ENCODE data around the gene DAG1. TPM values are rescaled to one million over a fixed set of nuclear protein-coding genes. Genes with fewer than 3 reads are reported as not detected.

The DAG1 gene
- total RNA-seq, 1 donor from 2014 or later: 43.6 TPM

DNA sequence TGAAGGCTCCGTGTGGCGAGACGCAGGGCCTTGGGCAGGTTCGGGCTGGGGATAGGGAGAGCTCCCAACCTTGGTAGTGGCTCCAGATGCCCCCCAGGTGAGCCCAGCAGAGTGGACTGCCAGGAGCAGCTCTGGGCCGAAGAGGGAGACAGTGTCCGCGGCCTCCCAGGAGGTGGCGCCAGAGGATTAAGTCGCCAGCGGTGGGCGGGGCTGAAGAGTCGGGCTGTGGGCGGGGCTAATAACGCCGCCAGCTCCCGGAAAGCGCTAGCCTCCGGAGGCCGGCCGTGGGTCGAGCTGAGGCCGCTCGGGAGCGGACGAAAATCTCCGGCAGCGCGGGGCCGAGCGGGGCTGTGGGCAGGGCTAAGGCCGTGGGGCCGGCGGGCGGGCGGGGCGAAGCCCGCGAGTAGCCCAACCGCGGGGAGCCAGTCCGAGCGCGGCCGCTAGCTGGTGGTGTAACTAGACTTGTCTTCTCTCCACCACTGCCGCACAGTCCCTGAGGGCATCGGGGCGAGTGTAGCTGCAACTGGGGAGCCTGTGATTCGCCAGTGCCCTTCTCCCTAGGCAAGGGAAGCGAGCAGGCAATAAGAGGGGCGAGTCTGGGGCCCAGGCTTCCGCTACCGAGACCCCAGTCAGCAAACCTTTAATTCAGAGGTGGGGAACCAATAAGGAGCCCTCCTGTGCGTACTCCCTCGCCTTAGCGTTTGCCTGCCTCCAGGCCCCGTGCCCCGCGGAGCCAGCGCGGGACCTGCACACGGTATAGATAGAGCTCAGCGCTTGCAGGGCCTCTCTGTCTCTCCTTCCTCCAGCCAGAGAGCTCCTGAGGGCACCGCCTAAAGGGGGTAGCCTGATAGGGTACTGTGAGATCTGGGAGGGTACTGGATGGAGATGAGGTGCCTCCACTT, 69.8 kb downstream of the DAG1 start:
- peak; percentile 37 for DNase-seq (ENCODE audit: low read depth)
- H3K4me3 ChIP-seq (ENCODE audit: low read depth, low read length): peak overlapping the region; percentile 57
- TF ChIP-seq, protein P1, sequence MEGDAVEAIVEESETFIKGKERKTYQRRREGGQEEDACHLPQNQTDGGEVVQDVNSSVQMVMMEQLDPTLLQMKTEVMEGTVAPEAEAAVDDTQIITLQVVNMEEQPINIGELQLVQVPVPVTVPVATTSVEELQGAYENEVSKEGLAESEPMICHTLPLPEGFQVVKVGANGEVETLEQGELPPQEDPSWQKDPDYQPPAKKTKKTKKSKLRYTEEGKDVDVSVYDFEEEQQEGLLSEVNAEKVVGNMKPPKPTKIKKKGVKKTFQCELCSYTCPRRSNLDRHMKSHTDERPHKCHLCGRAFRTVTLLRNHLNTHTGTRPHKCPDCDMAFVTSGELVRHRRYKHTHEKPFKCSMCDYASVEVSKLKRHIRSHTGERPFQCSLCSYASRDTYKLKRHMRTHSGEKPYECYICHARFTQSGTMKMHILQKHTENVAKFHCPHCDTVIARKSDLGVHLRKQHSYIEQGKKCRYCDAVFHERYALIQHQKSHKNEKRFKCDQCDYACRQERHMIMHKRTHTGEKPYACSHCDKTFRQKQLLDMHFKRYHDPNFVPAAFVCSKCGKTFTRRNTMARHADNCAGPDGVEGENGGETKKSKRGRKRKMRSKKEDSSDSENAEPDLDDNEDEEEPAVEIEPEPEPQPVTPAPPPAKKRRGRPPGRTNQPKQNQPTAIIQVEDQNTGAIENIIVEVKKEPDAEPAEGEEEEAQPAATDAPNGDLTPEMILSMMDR (conservative IDR thresholded peaks at IDR 0.05; ENCODE audit: low read depth, low read length): peak; percentile 77

DNA sequence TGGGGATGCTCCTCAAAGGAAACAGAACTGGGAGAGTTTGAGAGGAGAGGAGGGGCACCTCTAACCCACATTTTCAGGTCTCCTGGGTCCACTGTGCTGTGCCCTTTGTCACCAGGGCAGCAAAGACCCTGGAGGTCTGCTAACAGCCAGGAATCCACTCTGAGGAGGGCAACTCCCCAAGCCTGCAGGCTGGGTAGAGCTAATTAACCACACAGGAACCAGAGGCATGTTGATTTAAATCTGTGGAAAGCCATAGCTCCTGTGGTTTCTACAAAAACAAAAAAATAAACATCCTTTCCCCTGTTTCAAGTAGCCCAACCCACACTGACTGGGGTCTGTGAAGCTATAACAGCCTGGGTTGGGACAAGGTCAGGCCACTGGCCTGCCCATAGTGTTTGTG, 82.0 kb downstream of the DAG1 start:
- no peak overlapping the region for H3K4me3 ChIP-seq (ENCODE audit: low read depth, low read length)
- TF ChIP-seq, protein P1 (conservative IDR thresholded peaks at IDR 0.05; ENCODE audit: low read depth, low read length): no peak
- no peak for DNase-seq (ENCODE audit: low read depth)

DNA sequence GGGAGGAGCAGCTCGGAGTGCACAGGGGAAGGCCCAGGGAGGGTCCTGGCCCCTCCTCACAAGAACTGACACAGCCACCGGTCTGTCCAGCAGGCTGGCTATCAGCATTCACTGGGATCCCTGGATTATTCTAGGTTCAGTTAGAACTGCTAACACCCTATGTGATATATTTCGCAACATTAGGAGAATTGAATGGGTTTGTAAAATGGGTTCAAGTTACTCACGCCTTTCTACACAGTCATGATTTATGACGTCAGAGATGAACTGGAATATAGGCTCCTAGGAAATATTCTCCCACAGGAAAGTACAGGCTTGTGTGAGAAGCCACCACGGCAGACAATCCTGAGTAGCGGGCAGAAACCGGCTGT, 83.2 kb downstream of the DAG1 start:
- peak overlapping the region; percentile 60 for H3K4me3 ChIP-seq (ENCODE audit: low read depth, low read length)
- TF ChIP-seq, protein P1 (conservative IDR thresholded peaks at IDR 0.05; ENCODE audit: low read depth, low read length): no peak
- no peak for DNase-seq (ENCODE audit: low read depth)

DNA sequence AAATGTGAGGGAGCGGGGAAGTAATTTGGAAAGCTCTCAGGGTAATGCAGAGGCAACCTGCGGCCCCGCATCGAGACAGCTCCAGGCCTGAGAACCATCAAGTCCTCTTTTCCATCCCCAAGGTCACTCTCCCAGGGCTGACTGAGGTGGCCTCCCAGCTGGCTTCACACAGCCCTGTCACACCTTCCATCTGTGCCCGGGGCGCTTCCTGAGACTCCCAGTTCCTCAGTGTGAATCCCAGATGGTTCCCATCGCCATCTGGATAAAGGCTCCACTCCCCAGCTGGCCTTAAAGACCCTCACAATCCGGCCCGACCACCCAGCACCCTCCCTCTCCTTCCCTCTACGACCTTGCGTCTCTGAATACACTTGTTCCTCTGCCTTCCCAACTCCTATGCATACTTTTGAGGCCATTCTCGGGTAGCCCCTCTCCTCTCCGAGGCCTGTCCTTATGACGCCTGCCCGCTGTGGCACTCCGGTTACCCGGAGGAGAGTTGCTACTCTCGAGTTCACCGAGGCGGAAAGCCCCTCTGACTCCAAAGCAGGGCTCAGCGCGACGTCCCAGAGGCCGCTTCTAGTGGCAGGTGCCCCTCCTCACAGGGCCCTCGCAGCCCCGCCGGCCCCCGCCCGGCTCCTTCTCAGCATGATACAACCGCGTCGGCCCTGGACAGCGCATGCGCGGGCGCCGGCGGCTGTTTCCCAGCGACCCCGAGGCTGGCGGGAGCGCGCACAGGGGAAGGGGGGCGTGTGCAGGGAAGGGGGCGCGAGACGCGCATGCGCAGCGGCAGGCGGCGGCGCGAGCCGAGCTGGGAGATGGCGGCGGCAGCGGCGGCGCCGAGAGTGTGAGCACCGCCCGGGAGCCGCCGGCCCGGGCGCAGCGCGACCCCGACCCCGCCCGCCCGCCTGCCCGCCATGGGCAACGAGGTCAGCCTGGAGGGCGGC, 83.9 kb downstream of the DAG1 start, which contains the start of gene BSN:
Gene BSN (plus strand): TSS at position 786 of the 941 bp plus-strand sequence. CDS start 126 bp downstream, at position 912.
- no peak for DNase-seq (ENCODE audit: low read depth)
- TF ChIP-seq, protein P1 (conservative IDR thresholded peaks at IDR 0.05; ENCODE audit: low read depth, low read length): no peak
- H3K4me3 ChIP-seq (ENCODE audit: low read depth, low read length): peak within 1 kb of the TSS; percentile 60

DNA sequence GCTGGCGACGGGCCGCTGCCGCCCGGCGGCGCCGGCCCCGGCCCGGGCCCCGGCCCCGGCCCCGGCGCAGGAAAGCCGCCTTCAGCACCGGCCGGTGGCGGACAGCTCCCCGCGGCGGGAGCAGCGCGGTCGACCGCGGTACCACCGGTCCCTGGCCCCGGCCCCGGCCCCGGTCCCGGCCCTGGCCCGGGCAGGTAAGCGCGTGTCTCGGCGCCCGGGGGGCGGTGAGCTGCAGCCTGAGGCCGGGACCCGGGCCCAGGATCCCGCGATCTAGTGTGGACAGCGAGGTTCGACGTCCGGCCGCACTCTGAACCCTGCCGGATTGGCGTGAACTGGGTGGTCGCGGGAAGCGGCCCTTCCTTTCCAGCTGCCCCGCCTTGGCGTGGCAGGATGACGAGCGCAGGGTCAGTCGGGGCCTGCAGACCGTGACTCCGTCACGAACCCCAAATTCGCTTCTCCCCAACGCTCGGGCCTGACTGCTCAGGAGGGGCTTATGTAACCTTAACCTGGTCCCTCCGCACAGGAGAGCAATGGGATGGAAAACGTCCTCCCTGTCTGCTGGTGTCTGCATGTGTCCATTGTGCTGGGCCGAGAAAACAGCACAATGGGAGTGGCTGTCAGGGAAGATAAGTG, 84.7 kb downstream of the DAG1 start:
- TF ChIP-seq, protein P1 (conservative IDR thresholded peaks at IDR 0.05; ENCODE audit: low read depth, low read length): no peak
- peak overlapping the region; percentile 45 for H3K4me3 ChIP-seq (ENCODE audit: low read depth, low read length)
- DNase-seq (ENCODE audit: low read depth): no peak

DNA sequence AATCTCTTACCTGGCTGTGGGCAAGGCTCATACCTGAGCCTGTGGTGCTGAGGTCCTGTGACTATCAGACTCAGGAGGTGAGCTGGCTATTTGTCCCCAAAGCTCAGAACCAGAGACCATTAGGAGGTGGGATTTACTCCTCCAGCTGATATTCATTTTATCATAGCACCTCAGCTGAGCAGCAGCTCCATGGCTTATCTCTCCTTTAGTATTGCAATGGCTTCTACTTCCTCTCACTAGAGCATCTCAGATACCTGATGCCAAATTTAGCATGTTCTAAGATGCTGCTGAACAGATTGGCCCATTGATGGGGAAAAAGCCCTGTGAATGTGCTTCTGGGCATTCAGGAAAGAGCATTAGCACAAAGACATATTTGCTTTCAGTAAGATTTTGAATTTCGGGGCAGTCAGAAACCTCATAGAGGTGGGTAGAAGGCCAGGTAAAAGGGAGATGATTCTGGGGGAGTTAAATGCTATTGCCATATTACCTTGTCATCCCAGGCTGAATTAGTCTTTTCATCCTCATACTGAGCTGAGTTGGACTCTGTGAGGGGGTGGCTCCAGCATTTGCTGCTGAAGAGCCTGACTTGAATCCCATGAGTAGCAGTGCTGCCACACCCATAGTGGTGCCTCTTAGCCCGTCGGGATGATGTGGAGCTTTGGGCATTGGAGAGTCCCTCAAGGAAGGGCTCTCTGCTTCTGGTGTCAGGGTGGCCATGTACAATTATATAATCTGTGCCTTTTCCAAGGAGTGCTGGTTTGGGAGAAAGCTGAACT, 86.6 kb downstream of the DAG1 start:
- no peak overlapping the region for H3K4me3 ChIP-seq (ENCODE audit: low read depth, low read length)
- TF ChIP-seq, protein P1 (conservative IDR thresholded peaks at IDR 0.05; ENCODE audit: low read depth, low read length): no peak
- DNase-seq (ENCODE audit: low read depth): no peak
